Calu3 (cell line): ENCODE measurements around the gene DDX19B. TPM values are rescaled to one million over a fixed set of nuclear protein-coding genes. Genes with fewer than 3 reads are reported as not detected.

ENCODE experiments used
- BruUV-seq: library from RNA; stranded (reverse); fragments of 400-500 nt; replicated peaks from 2 replicates; lab custom pipeline; 2021; lab: Mats Ljungman, UMichigan
- CTCF ChIA-PET: fragments of 300-600 bp; sonication (Branson Sonifier 250); formaldehyde crosslinking; loops from one replicate; lab custom pipeline; 2022; ENCODE audit warnings: antibody characterized with exemption; lab: Charles Lee
- DNase-seq: peaks from one replicate; pipeline ENCODE4 v3.0.0; 2022
- H3K27ac Mint-ChIP-seq: one replicate; pipeline ENCODE4 v1.8.0; 2022; ENCODE audit warnings: mixed read lengths; ENCODE audit not compliant: unreplicated experiment
- H3K27me3 Mint-ChIP-seq: one replicate; pipeline ENCODE4 v1.8.0; 2022; ENCODE audit warnings: mixed read lengths; ENCODE audit not compliant: unreplicated experiment
- H3K36me3 Mint-ChIP-seq: one replicate; pipeline ENCODE4 v1.8.0; 2022; ENCODE audit warnings: mild to moderate bottlenecking, moderate library complexity, mixed read lengths; ENCODE audit not compliant: insufficient read depth, unreplicated experiment
- H3K4me1 Mint-ChIP-seq: one replicate; pipeline ENCODE4 v1.8.0; 2022; ENCODE audit warnings: mild to moderate bottlenecking, low read depth, mixed read lengths; ENCODE audit not compliant: unreplicated experiment
- H3K4me3 Mint-ChIP-seq: one replicate; pipeline ENCODE4 v1.8.0; 2022; ENCODE audit warnings: mild to moderate bottlenecking, low read depth, moderate library complexity, mixed read lengths; ENCODE audit not compliant: unreplicated experiment
- H3K9me3 Mint-ChIP-seq: one replicate; pipeline ENCODE4 v1.8.0; 2022; ENCODE audit warnings: low read depth, mixed read lengths; ENCODE audit not compliant: unreplicated experiment
- intact Hi-C: fragments of 100-400 bp; cut with micrococcal nuclease; formaldehyde crosslinking; loops from one replicate; pipeline ENCODE4 v1.10.0; 2022; ENCODE audit not compliant: unreplicated experiment
- total RNA-seq: library from RNA; stranded (reverse); gene quantifications from 2 replicates; pipeline ENCODE4 v1.2.3, GENCODE V29; 2022
- TF ChIP-seq, protein P1 (sequence below): fragments of 200-600 bp; IDR thresholded peaks from one replicate; pipeline ENCODE4 v1.8.0; 2022; ENCODE audit warnings: antibody characterized with exemption; ENCODE audit not compliant: unreplicated experiment

Gene DDX19B
- total RNA-seq, 1 experiment from 2014 or later = 45.2 TPM

GRCh38 chr16:70378869-70379493, 80.0 kb downstream of the DDX19B start:
- DNase-seq = no peak
- H3K27ac Mint-ChIP-seq = peak overlapping the region; percentile 97
- CTCF ChIA-PET = interaction anchor here (0.6 to 1.9 kb wide), 4 partner anchors 34 to 144 kb away, joined by 3 to 6 read pairs (median 4); partner anchors contain the start of genes COG4 and ST3GAL2
- no peaks in the 10 kb centered on the region for H3K4me1 Mint-ChIP-seq
- peaks cover 83% of the 10 kb centered on the region for H3K36me3 Mint-ChIP-seq
- no peaks in the 10 kb centered on the region for H3K9me3 Mint-ChIP-seq
- H3K4me3 Mint-ChIP-seq = no peak overlapping the region
- H3K27me3 Mint-ChIP-seq = no peaks in the 10 kb centered on the region
- intact Hi-C loops = no loop called here
- no TSS peak for BruUV-seq
- TF ChIP-seq, protein P1, sequence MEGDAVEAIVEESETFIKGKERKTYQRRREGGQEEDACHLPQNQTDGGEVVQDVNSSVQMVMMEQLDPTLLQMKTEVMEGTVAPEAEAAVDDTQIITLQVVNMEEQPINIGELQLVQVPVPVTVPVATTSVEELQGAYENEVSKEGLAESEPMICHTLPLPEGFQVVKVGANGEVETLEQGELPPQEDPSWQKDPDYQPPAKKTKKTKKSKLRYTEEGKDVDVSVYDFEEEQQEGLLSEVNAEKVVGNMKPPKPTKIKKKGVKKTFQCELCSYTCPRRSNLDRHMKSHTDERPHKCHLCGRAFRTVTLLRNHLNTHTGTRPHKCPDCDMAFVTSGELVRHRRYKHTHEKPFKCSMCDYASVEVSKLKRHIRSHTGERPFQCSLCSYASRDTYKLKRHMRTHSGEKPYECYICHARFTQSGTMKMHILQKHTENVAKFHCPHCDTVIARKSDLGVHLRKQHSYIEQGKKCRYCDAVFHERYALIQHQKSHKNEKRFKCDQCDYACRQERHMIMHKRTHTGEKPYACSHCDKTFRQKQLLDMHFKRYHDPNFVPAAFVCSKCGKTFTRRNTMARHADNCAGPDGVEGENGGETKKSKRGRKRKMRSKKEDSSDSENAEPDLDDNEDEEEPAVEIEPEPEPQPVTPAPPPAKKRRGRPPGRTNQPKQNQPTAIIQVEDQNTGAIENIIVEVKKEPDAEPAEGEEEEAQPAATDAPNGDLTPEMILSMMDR = no peak

DNA sequence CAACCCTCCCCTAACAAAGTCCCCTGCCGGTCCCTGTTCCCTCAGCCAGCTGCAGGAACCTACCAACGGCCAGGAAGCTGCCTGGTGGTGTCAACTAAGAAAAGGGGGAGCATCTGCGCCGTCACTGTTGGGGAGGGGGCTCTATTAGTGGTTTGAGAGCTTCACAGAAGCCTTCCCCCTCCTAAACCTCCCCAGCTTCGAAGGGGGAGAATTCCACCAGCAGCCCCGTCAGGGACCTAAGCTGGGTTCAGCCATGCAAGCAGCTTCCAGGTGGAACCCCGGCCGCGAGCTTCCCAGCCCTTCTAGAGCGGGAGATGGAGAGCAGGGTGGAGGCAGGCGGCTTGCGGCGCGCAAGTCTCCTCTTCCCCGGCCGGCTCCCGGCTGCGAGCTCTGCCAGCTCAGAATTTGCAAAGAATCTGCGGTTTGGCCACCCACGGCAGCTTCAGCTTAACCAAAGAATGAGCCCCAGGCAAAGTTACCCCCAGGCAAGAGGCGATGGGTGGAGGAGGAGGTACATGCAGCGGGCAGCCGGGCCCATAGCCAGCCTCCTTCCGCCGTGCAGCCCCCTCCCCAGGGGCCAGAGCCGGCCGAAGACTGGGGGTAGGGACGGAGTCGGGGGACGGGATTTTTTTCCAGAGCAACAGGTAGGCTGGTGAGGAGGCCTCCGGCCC, 81.4 kb downstream of the DDX19B start:
- Mint-ChIP-seq H3K9me3 (no peaks in the 10 kb centered on the region), H3K36me3 (peaks cover 70% of the 10 kb centered on the region), H3K4me3 (peak overlapping the region; percentile 90), H3K27ac (peak overlapping the region; percentile 97), H3K27me3 (no peaks in the 10 kb centered on the region), H3K4me1 (no peaks in the 10 kb centered on the region)
- peak; percentile 68 for DNase-seq
- CTCF ChIA-PET = interaction anchor here (1.1 to 2.4 kb wide), 8 partner anchors 11 to 97 kb away, joined by 3 to 13 read pairs (median 8); partner anchors contain the start of genes FCSK and ST3GAL2
- BruUV-seq = no TSS peak
- TF ChIP-seq, protein P1 = no peak
- intact Hi-C loops = loop anchor here (2.0 to 5.0 kb wide), 3 partner anchors 62 to 96 kb away; partner anchors contain the start of gene FCSK

DNA sequence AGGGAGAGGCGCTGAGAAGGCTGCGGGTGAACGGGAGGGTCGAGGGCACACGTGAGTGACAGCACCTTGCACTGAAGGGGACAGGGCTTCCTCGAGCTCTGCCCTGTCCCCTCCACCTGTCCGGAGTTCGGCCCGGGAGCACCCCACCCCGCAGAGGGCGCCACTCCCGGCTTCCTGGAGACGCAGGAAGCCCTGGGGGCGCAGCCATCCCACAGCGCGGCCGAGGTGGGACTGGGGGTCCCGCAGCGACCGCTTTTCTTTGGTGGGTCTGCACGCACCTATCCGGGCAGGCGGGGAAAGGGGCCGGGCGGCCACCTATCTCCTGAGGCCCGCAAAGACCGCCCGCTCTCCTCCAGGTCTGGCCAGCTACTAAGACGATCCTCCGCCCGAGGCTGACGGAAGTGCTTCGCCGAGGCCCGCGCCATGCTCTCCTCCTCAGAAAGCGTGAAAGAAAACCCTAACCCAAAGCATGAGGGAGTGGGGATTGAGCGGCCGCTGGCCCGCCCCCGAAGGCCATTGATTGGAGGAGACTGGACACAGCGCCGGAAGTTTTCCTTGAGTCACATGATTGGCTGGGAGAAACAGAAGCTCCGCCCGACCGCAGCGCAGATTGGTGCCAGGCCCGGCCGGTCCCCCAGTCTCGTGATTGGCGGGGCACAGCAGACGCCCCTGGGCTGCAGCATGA, 82.1 kb downstream of the DDX19B start:
- intact Hi-C loops = loop anchor here (2.0 to 5.0 kb wide), 3 partner anchors 61 to 96 kb away; partner anchors contain the start of gene FCSK
- TF ChIP-seq, protein P1 = peak; percentile 50

More for the DNA sequence above, 82.1 kb downstream of the DDX19B start:
- peak; percentile 98 for DNase-seq
- H3K4me3 Mint-ChIP-seq = peak overlapping the region; percentile 90
- CTCF ChIA-PET = interaction anchor here (0.6 to 2.4 kb wide), 12 partner anchors 9 to 96 kb away, joined by 3 to 13 read pairs (median 4); partner anchors contain the start of genes DDX19A, FCSK and ST3GAL2
- H3K36me3 Mint-ChIP-seq = peaks cover 63% of the 10 kb centered on the region
- no peaks in the 10 kb centered on the region for H3K9me3 Mint-ChIP-seq
- BruUV-seq = TSS peak; percentile 81
- no peaks in the 10 kb centered on the region for H3K4me1 Mint-ChIP-seq
- no peaks in the 10 kb centered on the region for H3K27me3 Mint-ChIP-seq
- H3K27ac Mint-ChIP-seq = peak overlapping the region; percentile 97
